HG02852 (cell line): ENCODE measurements around the gene GSX2.
"Not testable (repeated sequence)": the region's sequence is repeated elsewhere in the genome, so short reads cannot be mapped to it uniquely, and the experiment has no call there.

Experiments
- ATAC-seq: cut with Tn5 transposase; IDR thresholded peaks from one replicate; pipeline ENCODE4 v1.9.1; 2021; ENCODE audit warnings: mild to moderate bottlenecking, moderate library complexity; ENCODE audit not compliant: unreplicated experiment

The GSX2 gene

GRCh38 chr4:54101190-54102041 lies 1.5 kb downstream of the GSX2 start:
- ATAC-seq = no peak

GRCh38 chr4:54102531-54103106 lies 2.7 kb downstream of the GSX2 start:
- ATAC-seq = no peak

- no peak for ATAC-seq
Observed at GRCh38 chr4:54103190-54103574, 3.2 kb downstream of the GSX2 start.

GRCh38 chr4:54104907-54105306 lies 4.9 kb downstream of the GSX2 start:
- peak; percentile 31 for ATAC-seq

GRCh38 chr4:54107951-54108748 lies 8.2 kb downstream of the GSX2 start:
- no peak for ATAC-seq

- ATAC-seq = no peak
Observed at GRCh38 chr4:54109241-54110018, 9.5 kb downstream of the GSX2 start.

GRCh38 chr4:54110019-54110416 lies 10.1 kb downstream of the GSX2 start:
- ATAC-seq = no peak

- ATAC-seq = not testable (repeated sequence)
Observed at GRCh38 chr4:54113206-54113605, 13.2 kb downstream of the GSX2 start.

- not testable (repeated sequence) for ATAC-seq
Observed at GRCh38 chr4:54116246-54116645, 16.3 kb downstream of the GSX2 start.

GRCh38 chr4:54118850-54119589 lies 19.1 kb downstream of the GSX2 start:
- ATAC-seq = no peak

GRCh38 chr4:54120518-54120917 lies 20.6 kb downstream of the GSX2 start:
- no peak for ATAC-seq

GRCh38 chr4:54127660-54128059 lies 27.7 kb downstream of the GSX2 start:
- ATAC-seq = no peak

GRCh38 chr4:54128694-54129093 lies 28.7 kb downstream of the GSX2 start:
- ATAC-seq = not testable (repeated sequence)

- ATAC-seq = no peak
Observed at GRCh38 chr4:54139332-54139731, 39.4 kb downstream of the GSX2 start.

- no peak for ATAC-seq
Observed at GRCh38 chr4:54140287-54140686, 40.3 kb downstream of the GSX2 start.

GRCh38 chr4:54144199-54144598 lies 44.2 kb downstream of the GSX2 start:
- ATAC-seq = no peak

GRCh38 chr4:54144661-54145171 lies 44.8 kb downstream of the GSX2 start:
- no peak for ATAC-seq

GRCh38 chr4:54146139-54146538 lies 46.2 kb downstream of the GSX2 start:
- no peak for ATAC-seq

GRCh38 chr4:54149323-54149722 lies 49.4 kb downstream of the GSX2 start:
- ATAC-seq = no peak
